GM10847 (cell line): ENCODE results near the gene MTHFD1L.

Experiments used
- POLR2A ChIP-seq: IDR thresholded peaks from 2 replicates; pipeline ENCODE4 v1.6.1; 2011; ENCODE audit not compliant: insufficient read length; ENCODE audit errors: extremely low read depth

MTHFD1L gene

DNA sequence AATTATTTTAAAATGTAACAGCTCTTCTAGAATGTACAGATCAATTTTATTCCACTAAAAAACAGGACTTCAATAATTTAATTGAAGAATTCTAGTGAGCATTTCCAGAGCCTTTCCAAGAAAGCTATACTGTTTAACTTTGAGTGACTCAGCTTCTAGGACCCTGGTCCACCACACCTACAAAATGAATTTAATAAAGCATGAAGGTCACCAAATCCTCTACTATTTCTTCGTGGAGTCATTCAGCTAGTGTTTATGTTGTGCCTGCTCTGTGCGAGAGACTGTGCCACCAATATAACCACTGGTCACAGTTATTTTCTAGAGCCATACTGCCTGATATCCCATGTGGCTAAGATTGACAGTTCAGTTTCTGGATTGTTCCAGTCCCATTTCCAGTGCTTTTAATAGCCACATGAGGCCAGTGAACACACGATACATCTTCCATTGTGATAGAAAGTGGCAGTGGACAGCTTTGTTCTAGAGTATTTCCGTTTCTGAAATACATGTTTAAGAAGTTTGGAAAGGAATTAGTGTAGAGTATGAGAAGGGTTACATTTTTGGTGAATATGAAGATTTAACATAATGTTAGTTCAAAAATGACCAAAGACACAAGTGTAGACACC is 160.7 kb downstream of the MTHFD1L start:
- TF ChIP-seq POLR2A, result no peak

DNA sequence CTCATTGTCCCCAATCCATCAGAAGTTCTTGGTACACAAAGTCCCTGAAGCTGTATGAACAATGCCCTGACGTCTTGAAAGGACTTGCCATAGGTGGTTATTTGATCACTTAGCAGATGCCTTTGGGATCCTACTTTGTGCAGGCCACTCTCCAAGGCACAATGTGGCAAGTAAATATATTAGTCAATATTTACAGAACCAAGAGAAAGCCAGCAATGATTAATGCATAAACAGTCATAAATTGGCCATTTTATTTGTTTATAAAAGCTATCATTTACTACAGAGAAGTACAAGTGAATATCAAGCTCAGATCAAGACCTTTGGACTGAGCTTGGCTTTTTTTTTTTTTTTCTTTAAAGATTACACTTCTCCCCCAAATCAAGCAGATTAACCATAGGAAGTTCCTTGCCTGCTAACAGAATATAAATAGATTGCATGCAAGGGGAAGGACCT is 161.8 kb downstream of the MTHFD1L start:
- TF ChIP-seq POLR2A, result no peak

DNA sequence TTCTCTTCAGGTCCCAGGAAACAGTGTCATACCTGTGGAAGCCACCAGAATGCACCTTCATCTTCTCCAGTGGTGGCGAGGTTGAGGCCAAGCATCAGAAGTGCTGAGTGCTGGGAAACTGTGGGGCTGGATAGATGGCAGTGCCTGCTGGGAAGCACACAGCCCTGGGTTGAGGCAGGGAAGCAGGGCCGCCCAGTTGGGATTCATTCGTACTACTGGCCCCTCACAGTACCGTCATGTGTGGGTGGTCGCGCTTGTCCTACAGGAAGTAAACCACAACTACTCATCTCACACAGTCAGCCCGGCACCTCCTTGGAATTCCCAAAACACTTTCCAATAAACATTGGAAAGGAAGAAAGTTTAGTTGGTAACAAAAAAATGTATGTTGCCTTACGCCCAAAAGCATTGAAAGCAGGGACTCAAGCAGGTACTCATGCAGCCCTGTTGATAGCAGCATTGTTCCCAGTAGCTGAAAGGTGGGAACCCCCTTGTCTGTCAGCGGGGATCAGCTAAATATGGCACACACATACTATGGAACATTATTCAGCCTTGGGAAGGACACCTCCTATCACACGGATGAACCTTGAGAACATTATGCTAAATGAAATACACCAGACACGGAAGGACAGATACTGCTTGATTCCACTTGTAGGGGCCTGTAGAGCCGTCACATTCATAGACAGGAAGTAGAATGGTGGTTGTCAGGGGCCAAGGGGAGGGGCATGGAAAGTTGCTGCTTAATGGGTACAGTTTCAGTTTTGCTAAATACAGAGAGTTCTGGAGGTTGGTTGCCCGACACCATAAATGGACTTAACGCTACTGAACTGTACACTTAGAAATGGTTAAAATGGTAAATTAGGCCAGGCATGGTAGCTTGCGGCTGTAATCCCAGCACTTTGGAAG is 162.7 kb downstream of the MTHFD1L start:
- no peak for TF ChIP-seq POLR2A

DNA sequence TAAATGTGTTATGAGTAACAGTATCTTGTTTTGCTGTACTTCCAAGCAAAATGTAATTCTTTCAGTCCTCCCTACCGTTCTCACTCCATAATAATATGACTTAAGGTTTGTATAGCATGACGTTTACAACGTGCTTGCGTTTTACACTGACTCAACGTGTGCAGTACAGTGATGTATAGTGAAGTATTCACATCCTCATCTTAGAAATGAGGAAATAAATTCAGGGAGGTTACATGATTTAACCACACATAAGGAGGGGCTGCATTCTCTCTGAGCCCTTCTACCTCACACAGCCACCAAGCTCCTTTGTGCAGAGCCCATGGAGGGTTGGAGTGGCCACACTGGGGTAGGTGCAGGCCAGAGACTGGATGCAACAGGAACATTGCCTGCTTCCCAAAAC is 164.5 kb downstream of the MTHFD1L start:
- TF ChIP-seq POLR2A, result no peak

DNA sequence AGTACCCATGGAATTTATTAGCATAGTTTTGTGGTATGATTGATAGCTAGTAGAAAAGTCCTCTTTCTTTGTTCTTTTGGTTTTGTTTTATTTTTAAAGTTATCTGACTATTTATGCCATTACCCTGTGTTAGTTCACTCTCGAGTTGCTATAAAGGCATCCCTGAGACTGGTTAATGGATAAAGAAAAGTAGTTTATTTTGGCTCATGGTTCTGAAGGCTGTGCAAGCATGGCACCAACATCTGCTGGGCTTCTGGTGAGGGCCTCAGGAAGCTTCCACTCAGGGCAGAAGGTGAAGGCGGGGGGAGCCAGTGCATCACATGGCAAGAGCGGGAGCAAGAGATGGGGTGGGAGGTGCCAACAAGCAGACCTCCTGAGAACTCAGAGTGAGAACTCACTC is 166.5 kb downstream of the MTHFD1L start:
- TF ChIP-seq POLR2A, result no peak

DNA sequence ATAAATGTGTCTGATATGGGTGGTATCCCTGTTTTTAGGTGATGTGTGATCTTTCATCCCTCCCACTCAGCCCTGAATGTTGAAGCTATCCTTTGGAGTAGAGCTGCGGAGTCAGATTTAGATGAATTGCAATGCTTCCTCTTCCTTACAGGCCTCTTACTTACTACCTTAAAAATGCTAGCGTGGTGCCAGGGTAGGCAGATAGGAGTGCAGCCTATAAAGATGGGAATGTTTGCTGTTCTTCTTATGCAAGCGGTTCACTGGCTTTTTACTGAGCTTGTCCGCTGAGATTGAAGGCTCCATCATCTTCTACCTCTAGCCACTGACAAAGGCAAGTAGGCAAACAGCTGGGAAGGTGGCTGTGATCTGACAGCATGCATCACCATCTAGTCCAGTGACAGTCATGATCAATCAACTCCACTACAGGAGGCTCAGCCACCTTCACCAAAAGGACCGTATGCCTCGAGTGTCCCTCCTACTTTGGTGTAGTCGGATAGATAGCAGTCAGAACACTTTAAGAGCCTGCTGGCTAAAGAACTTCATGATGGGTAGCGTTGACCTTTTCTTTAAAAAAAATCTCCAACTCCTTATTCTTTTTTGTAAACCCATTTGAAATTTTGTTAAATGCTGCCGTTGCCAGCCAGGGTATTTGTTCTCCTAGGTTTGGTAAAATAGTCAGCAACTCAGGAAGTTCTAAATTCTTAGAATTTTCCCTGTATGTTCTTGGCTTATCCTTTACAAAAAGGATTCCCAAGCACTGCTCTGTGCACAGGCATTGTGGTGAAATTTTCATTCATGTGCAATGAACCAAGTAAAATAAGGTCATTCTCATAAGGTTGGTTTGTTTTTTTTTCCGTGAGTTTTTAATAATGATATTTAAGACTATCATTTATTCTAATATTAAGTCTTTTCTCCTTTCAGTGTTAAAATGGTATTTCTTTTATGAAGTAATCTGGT is 169.6 kb downstream of the MTHFD1L start:
- TF ChIP-seq POLR2A, result no peak

DNA sequence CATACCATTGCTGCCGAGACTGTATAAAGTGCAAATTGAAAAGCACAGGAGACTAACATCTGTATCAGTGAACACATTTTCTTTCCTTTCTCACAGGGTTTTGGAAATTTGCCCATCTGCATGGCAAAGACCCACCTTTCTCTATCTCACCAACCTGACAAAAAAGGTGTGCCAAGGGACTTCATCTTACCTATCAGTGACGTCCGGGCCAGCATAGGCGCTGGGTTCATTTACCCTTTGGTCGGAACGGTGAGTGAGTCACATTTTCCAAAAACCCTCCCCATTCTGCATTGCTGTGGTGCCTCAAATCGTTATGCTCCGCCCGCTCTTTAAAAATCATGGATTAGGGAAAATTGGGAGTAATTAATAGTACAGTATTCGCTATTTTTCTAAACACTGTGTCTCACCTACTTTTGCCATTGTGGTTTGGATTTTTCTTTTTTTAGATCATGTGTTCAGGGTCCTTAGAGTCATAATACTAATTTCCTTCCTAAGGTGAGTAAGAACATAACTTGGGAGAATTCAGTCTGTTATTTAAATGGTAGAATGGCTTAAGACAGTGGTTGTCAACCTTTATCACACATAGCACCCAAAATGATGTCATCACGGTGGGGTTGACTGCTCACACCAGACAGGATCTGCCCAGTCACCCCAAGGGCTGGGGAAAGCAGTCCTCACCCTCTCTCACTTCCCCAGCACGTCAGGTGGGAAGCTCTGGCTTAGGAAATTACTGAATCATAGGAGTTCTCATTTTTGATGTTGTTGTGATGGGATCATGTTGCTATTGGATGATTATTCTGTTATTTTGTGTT is 171.6 kb downstream of the MTHFD1L start:
- TF ChIP-seq POLR2A, result no peak

DNA sequence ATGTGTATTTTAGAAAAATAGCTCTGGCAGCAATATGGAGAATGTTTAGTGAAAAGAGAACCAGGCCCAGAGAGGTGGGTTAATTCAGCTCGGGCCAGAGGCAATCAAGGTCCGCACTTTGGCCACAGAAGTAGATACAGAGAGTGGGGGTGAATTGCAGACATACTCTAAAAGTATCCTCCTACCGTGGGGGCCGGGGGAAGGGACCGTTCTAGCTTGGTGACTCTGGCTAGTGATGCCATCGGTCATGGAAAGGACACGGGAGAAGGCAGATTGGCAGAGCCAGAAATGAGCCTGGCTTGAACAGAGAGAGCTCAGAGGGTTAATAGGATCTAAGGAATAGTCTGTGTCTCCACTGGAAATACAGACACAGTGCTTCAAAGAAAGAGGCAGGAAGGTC is 173.1 kb downstream of the MTHFD1L start:
- TF ChIP-seq POLR2A, result no peak

DNA sequence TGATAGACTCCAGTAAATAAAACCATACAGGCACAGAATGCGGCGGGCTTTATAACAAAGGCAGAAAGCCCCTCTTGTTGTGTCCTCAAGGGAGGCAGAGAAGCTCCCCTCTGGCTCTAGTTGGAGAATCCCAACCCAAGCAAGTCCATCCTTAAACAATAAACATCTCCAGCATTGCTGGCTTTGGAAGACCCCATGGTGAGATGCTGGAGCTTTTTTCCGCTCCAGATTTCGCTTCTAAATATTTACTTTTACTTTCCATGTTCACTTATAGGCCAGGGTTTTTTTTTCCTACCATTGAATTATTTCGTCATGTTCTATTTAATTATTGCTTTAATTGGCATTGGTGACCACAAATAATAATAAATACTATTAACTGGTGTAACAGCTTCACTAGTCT is 176.2 kb downstream of the MTHFD1L start:
- no peak for TF ChIP-seq POLR2A

DNA sequence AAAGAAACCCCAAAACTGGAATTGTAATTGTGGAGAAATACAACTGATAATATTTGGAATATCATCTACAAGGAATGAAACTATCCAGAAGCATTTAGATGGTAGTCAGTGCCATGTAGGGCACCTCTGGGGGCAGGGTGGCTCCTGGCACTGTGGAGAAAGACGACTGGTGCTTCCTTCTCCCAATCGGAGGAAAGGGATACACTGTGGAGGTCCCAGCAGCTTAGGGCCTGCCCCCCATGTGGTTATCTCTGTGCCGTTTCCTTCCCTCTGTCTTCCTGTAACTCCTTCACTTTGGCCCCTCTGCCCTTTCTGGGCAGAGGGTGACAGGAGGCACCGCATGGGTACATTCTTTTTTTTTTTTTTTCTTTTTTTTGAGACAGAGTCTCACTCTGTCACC is 178.4 kb downstream of the MTHFD1L start:
- TF ChIP-seq POLR2A, result no peak

DNA sequence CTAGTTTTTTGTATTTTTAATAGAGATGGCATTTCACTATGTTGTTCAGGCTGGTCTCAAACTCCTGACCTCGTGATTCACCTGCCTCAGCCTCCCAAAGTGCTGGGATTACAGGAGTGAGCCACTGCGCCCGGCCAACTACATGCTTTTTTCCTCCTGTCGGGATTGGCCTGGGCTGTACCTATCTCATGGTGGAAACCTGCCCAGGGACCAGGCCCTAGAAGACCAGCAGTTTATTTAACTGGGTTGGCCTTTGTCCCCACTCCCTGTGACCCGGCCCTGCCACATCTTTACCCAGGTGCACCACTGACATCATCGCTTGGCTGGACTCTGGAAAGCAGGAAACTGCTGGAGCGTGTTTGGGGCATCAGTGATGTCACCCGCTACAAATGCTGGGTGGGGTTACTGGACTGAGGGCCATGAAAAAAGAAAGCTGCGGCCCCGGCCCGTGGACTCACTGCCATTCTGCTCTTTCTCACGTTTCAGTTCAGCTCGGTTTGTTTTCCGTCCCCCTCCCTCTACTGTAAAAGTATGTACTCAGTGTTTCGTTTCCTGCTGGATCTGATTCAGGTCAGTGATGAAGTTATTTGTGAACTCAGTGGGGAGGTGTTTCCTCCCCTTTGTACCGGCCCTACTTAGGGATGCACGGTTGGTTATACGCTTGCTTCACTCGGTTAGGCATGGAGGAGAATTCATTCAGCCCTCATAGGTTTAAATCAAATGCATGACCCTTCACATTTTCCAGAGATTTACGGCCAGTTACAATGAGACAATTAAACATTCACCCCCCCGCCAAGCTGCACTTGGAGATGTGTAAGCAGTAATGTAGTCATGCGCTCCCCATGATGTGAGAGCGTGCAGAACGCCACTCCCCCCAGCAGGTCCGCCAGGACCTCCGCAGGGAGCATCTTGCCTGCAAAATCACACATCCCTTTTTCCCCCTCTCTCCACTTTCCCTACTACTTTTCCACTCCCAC is 179.3 kb downstream of the MTHFD1L start:
- TF ChIP-seq POLR2A, result no peak

DNA sequence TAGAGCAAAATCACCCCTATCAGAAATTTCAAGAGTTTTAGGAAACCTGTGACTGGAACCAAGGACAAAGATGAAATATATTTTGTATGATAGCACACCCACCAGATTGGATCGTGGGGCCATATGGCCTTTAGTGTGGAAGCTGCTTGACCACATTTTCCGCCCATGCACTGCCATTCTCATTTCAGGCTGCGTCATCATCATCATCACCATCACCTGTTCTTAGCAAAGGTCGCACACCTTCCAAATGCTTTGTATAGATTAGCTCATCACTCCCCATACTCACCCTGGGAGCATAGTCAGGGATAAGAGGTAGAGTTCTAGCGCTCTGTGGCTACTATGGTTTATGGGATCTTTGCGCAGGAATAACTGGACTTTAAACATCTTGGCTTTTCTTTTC is 185.7 kb downstream of the MTHFD1L start:
- TF ChIP-seq POLR2A, result no peak

DNA sequence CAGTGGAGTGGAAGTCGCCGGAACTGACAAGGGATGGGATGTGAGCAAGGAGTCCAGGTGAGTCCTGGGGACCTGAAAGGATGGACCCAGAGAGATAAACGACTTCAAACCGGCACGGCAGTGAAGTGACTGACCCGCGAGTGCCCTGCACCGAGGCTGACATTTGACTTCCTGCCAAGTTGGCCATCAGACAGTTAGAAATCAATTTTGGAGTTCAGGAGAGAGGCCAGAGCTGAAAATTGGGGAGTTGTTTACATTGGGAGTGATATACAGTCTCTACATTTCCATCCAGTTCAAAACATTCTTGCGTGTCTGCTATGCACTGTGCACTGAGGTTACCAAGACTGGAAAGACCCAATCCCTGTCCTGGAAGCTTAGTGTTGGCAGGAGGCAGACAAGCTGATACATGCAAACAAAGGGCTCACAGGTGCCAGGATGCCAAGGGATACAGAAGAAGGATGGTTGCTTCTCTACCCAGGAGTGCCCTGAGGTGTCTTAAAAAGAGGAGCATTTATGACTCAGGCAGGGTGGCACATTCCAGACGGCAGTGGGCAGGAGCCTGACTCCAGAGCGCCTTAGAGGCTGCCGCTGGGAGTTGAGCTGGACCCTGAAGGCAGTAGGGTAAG is 186.6 kb downstream of the MTHFD1L start:
- TF ChIP-seq POLR2A, result no peak
